Cardiac fibroblast (primary cell): ENCODE data around the gene MANSC4.

ENCODE experiments used
- DNase-seq, 2 donors: peaks; one replicate each; pipeline versions ENCODE4 v3.0.0 to v3.0.0-alpha.2; 2010; ENCODE audit warnings: low read depth in 2 of 2
- H3K4me3 ChIP-seq, 2 donors: replicated peaks in 1 of 2; 1 replicate in 1 of 2; 2 replicates in 1 of 2; pipeline ENCODE4 v1.5.1; 2011; ENCODE audit warnings: low read depth in 2 of 2, low read length in 2 of 2, mild to moderate bottlenecking in 2 of 2, moderate library complexity in 1 of 2
- TF ChIP-seq, protein P1 (sequence below): IDR thresholded peaks from one replicate; pipeline ENCODE4 v1.5.1; 2011; ENCODE audit warnings: low read depth, mild to moderate bottlenecking, low read length, inconsistent platforms

The MANSC4 gene

DNA sequence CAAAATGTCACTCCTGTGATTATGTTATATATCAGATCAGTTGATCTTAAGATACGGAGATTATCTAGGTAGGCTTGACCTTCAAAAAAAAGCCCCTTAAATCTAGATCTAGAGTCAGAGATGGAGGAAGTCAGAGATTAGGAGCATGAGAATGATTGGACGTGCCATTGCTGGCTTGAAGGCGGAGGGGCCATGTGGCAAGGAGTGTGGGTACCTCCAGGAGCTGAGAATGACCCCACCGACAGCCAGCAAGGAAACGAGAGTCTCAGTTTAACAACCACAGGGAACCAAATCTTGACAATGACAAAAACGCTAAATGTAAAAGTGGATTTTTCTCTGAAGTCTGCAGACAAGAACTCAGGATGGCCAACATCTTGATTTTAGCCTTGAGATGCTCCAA is 32.5 kb upstream of the MANSC4 start:
- no peak overlapping the region for H3K4me3 ChIP-seq
- TF ChIP-seq, protein P1, sequence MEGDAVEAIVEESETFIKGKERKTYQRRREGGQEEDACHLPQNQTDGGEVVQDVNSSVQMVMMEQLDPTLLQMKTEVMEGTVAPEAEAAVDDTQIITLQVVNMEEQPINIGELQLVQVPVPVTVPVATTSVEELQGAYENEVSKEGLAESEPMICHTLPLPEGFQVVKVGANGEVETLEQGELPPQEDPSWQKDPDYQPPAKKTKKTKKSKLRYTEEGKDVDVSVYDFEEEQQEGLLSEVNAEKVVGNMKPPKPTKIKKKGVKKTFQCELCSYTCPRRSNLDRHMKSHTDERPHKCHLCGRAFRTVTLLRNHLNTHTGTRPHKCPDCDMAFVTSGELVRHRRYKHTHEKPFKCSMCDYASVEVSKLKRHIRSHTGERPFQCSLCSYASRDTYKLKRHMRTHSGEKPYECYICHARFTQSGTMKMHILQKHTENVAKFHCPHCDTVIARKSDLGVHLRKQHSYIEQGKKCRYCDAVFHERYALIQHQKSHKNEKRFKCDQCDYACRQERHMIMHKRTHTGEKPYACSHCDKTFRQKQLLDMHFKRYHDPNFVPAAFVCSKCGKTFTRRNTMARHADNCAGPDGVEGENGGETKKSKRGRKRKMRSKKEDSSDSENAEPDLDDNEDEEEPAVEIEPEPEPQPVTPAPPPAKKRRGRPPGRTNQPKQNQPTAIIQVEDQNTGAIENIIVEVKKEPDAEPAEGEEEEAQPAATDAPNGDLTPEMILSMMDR: no peak
- no peak for DNase-seq

DNA sequence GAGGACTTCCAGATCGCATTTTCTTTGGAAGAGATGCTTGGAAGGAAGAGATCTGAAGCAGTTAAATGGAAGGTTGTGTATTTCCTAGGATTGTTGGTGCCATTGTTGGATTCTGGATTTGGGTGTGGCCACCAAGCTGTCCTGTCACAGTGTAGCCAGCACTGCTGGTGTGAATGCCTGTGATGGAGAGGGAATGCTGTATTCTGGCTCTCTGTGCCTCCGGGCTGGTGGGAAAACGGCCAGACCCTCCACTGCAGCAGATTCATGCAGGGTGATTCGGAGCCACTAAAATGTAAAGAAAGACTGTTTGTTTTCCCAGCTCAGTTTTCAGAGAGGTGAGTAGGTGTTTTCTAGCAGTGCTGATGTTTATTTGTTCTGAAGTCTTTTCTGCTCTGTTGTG is 30.7 kb upstream of the MANSC4 start:
- no peak overlapping the region for H3K4me3 ChIP-seq
- TF ChIP-seq, protein P1: no peak
- DNase-seq: no peak

GRCh38 chr12:27808841-27809240 is 28.8 kb upstream of the MANSC4 start:
- TF ChIP-seq, protein P1: no peak
- DNase-seq: no peak
- H3K4me3 ChIP-seq: no peak overlapping the region

GRCh38 chr12:27807063-27807703 is 27.1 kb upstream of the MANSC4 start:
- no peak overlapping the region for H3K4me3 ChIP-seq
- no peak for DNase-seq
- TF ChIP-seq, protein P1: no peak

DNA sequence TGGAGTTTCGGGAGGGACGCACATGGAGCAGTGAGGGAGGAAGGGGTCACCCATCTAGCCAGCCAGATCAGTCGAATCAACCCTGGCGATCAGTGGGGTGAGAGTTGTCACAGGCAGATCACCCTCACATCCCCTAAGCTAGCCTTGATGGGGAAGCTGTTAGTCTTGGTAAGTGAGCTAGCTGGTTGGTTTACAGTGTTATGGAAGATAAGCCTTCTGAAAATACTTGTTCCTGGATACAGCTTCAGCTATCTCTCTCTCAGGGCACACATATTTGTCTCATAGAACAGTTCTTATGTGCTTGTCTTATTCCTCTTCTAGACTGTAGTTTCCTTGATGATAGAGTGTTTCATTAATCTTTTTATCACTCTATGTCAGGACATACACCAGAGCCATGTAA is 26.2 kb upstream of the MANSC4 start:
- TF ChIP-seq, protein P1: no peak
- DNase-seq: no peak
- no peak overlapping the region for H3K4me3 ChIP-seq

DNA sequence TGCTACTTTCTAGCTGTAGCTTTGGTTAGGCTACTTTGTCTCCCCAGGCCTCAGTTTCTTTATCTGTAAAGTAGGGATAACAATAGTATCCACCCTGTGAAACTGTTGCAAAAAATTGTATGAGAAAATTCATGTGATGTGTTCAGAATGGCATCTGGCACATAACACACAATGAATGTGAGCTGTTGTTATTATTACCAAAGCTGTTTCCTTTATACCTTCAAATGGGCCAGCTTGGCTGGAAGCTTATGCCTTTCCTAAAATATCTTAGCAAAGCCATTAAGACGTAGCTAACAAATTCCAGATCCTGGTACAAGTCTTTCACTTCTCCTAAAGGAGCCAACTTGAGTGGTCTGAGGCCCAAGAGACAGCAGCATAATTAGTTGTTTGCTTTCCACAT is 25.2 kb upstream of the MANSC4 start:
- DNase-seq: no peak
- H3K4me3 ChIP-seq: no peak overlapping the region
- TF ChIP-seq, protein P1: no peak

DNA sequence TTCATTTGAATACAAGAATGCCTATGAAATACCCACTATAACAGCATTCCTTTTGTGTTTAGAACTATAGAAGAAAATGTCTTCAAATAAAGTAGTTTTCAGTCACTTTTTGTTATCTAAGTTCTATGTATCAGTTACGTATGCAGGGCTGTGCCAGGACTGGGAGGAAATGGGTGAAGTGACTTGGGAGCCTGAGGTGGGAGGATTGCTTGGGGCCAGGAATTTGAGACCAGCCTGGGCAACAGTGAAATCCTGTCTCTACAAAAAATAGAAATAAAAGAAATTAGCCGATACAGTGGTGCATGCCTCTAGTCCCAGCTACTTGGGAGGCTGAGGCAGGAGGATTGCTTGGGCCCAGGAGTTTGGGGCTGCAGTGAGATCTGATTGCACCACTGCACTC is 22.9 kb upstream of the MANSC4 start:
- TF ChIP-seq, protein P1: no peak
- H3K4me3 ChIP-seq: no peak overlapping the region
- no peak for DNase-seq
